Measurements from ENCODE around the gene SLC30A2. TPM values are rescaled to one million over a fixed set of nuclear protein-coding genes. Genes with fewer than 3 reads are reported as not detected.
A peak's percentile ranks its signal among the peaks of the same experiment; 100 is the strongest.

The SLC30A2 gene
- total RNA-seq, 1 experiment from 2014 or later, result 0.35 TPM

- Histone ChIP-seq H4K5ac (ENCODE audit: insufficient read length, low read depth, low read length) (no peak overlapping the region), H4K20me1 (ENCODE audit: control insufficient read depth, insufficient read depth, insufficient read length) (peaks cover 4% of the 10 kb centered on the region), H4K91ac (ENCODE audit: insufficient read length, low read depth, low read length) (no peak overlapping the region), H3K79me1 (ENCODE audit: insufficient read depth, low read depth, low read length, poor library complexity, severe bottlenecking) (no peaks in the 10 kb centered on the region), H2AK5ac (ENCODE audit: insufficient read length, low read length) (no peak overlapping the region), H2BK120ac (ENCODE audit: low read depth, low read length, poor library complexity, severe bottlenecking) (no peak overlapping the region), H3K14ac (ENCODE audit: insufficient read depth, low read length) (no peak overlapping the region), H3K18ac (ENCODE audit: insufficient read length, low read depth, low read length) (no peak overlapping the region), H4K8ac (replicated peaks; ENCODE audit: insufficient read length, low read depth, low read length) (no peak overlapping the region), H2AFZ (ENCODE audit: low read length) (no peak overlapping the region), H3K56ac (ENCODE audit: insufficient read length, low read depth, low read length) (no peak overlapping the region), H3T11ph (ENCODE audit: low read length) (no peak overlapping the region), H2BK5ac (ENCODE audit: insufficient read length, low read length) (no peak overlapping the region), H3K9me3 (ENCODE audit: control insufficient read depth, low read depth, low read length) (no peaks in the 10 kb centered on the region), H3K23ac (ENCODE audit: insufficient read length, low read depth, low read length) (no peak overlapping the region), H3K23me2 (ENCODE audit: insufficient read length, low read depth, low read length, poor library complexity, severe bottlenecking) (peaks cover 10% of the 10 kb centered on the region), H3K4me2 (ENCODE audit: insufficient read depth, insufficient read length, low read length) (peak overlapping the region; percentile 40), H3K79me2 (ENCODE audit: insufficient read depth, low read length) (no peaks in the 10 kb centered on the region), H3K27me3 (ENCODE audit: insufficient read depth, low read length) (peaks cover 51% of the 10 kb centered on the region), H3K27ac (ENCODE audit: insufficient read length, low read depth, low read length) (no peak overlapping the region), H2BK20ac (ENCODE audit: low read depth, low read length, poor library complexity, severe bottlenecking) (no peak overlapping the region), H3K9ac (ENCODE audit: extremely low read depth, insufficient read length, low read length) (no peak overlapping the region), H3K4me1 (ENCODE audit: insufficient read depth, low read length) (no peaks in the 10 kb centered on the region), H2BK12ac (ENCODE audit: insufficient read length, low read depth, low read length) (no peak overlapping the region), H3K4ac (ENCODE audit: low read depth, low read length) (no peak overlapping the region), H2BK15ac (ENCODE audit: low read depth, low read length) (no peak overlapping the region)
- Mint-ChIP-seq H3K36me3 (ENCODE audit: insufficient read depth in 1 of 3, low read depth in 3 of 3) (no peaks in the 10 kb centered on the region), H3K4me1 (peaks cover 5 to 9% of the 10 kb centered on the region in 2 experiments; a peak in 3 of 4 replicates), H3K9me3 (no peaks in the 10 kb centered on the region; a peak in 1 of 5 replicates), H3K27ac (no peak overlapping the region), H3K27me3 (ENCODE audit: low read depth) (peaks cover 98% of the 10 kb centered on the region), H3K4me3 (peak overlapping the region; percentile 49 to 77)
- no CpG with 5 or more reads among the region's 57 CpGs for WGBS (ENCODE audit: extremely low coverage, insufficient read length, low lambda C conversion rate)
- no peak for TF ChIP-seq CTCF (conservative IDR thresholded peaks at IDR 0.05)
- no peak for DNase-seq
Observed at GRCh38 chr1:26046246-26047095, 553 bp upstream of the SLC30A2 start.
